ENCODE data around the gene RASGRP4. TPM values are rescaled to one million over a fixed set of nuclear protein-coding genes. Genes with fewer than 3 reads are reported as not detected.
A peak's percentile ranks its signal among the peaks of the same experiment; 100 is the strongest.
"Not testable (repeated sequence)": the region's sequence is repeated elsewhere in the genome, so short reads cannot be mapped to it uniquely, and the experiment has no call there.

The RASGRP4 gene
- polyA plus RNA-seq, 2 of the 4 experiments (the other 2 are of a cell fraction), result 0.22 to 0.30 TPM

GRCh38 chr19:38411041-38411712 is 14.8 kb downstream of the RASGRP4 start:
- Histone ChIP-seq H3K9me3 (no peaks in the 10 kb centered on the region), H3K4me3 (no peak overlapping the region), H3K27ac (peak overlapping the region in 1 of 2 experiments; percentile 52; a peak in 3 of 6 replicates), H3K4me2 (no peak overlapping the region), H3K4me1 (peaks cover 9% of the 10 kb centered on the region)
- CTCF ChIA-PET, result interaction anchor here (0.5 to 9.9 kb wide), 9 partner anchors 8 to 520 kb away, joined by 3 to 172 read pairs (median 3); partner anchors contain the start of genes FAM98C, MRPS12 and SARS2
- ATAC-seq (peak; percentile 21 to 46; a peak in 4 of 6 replicates), FAIRE-seq (no peak), DNase-seq (ENCODE audit: low read depth in 1 of 2, low spot score in 1 of 2) (peak in 1 of 2 experiments; percentile 52)
- POLR2A ChIA-PET, result interaction anchor here (0.6 to 1.2 kb wide), 2 partner anchors 208 to 930 kb away, joined by 3 to 4 read pairs; partner anchors contain the start of gene EIF3K
- 80% methylated on average over 13 of the region's 13 CpGs for WGBS (ENCODE audit: missing lambda C conversion rate)
- TF ChIP-seq ZFP36 (IDR thresholded peaks at IDR 0.05; ENCODE audit: borderline replicate concordance, partially characterized antibody), result no peak

GRCh38 chr19:38410407-38410806 is 15.6 kb downstream of the RASGRP4 start:
- CTCF ChIA-PET, result interaction anchor here (0.5 to 9.9 kb wide), 7 partner anchors 7 to 520 kb away, joined by 3 to 172 read pairs (median 4); partner anchors contain the start of genes FAM98C, MRPS12 and SARS2
- ATAC-seq, result not testable (repeated sequence)

GRCh38 chr19:38409631-38410133 is 16.3 kb downstream of the RASGRP4 start:
- WGBS (ENCODE audit: missing lambda C conversion rate), result 76% methylated on average over 7 of the region's 7 CpGs
- Histone ChIP-seq H3K4me2 (no peak overlapping the region), H3K27ac (no peak overlapping the region), H3K9me3 (no peaks in the 10 kb centered on the region), H3K4me3 (no peak overlapping the region), H3K4me1 (peaks cover 9% of the 10 kb centered on the region)
- peak in 1 of 2 experiments; percentile 42 for DNase-seq (ENCODE audit: low read depth in 1 of 2, low spot score in 1 of 2)
- TF ChIP-seq CBX8 (IDR thresholded peaks at IDR 0.05), result no peak
- TF ChIP-seq FOXS1 (CRISPR knock-in tag; IDR thresholded peaks at IDR 0.05), result no peak
- TF ChIP-seq CEBPB (IDR thresholded peaks at IDR 0.05), result peak in 1 of 2 experiments; percentile 24; a peak in 1 of 4 replicates
- no peak for TF ChIP-seq ZNF302 (CRISPR knock-in tag; IDR thresholded peaks at IDR 0.05)
- POLR2A ChIA-PET, result interaction anchor here (1.2 kb wide), 1 partner anchor 512 kb away, joined by 9 read pairs; no protein-coding TSS in a partner anchor
- CTCF ChIA-PET, result interaction anchor here (0.9 to 9.9 kb wide), 5 partner anchors 10 to 478 kb away, joined by 3 to 172 read pairs (median 8); no protein-coding TSS in a partner anchor
- peak; percentile 7 to 38; a peak in 3 of 6 replicates for ATAC-seq
- FAIRE-seq, result peak; percentile 36

More at GRCh38 chr19:38410407-38410806, 15.6 kb downstream of the RASGRP4 start:
- POLR2A ChIA-PET, result interaction anchor here (1.2 kb wide), 1 partner anchor 511 kb away, joined by 9 read pairs; no protein-coding TSS in a partner anchor
- peak; percentile 7 for FAIRE-seq
- not testable (repeated sequence) for DNase-seq (ENCODE audit: low read depth in 1 of 2, low spot score in 1 of 2); H3K9me3 ChIP-seq; H3K4me3 ChIP-seq; H3K4me2 ChIP-seq; H3K4me1 ChIP-seq; H3K27ac ChIP-seq
- WGBS (ENCODE audit: missing lambda C conversion rate), result 71% methylated on average over 6 of the region's 6 CpGs

- H3K4me2 ChIP-seq, result no peak overlapping the region
- TF ChIP-seq ATOH8 (CRISPR knock-in tag; IDR thresholded peaks at IDR 0.05; ENCODE audit: low read depth), result no peak
- TF ChIP-seq CHD4 (IDR thresholded peaks at IDR 0.05; ENCODE audit: borderline replicate concordance), result no peak
- peaks cover 10% of the 10 kb centered on the region for H3K4me1 ChIP-seq
- CTCF ChIA-PET, result interaction anchor here (0.8 to 14.1 kb wide), 16 partner anchors 9 to 526 kb away, joined by 3 to 254 read pairs (median 30); partner anchors contain the start of genes GGN, MRPS12, NFKBIB and RASGRP4
- H3K9me3 ChIP-seq, result no peaks in the 10 kb centered on the region
- ATAC-seq (no peak), FAIRE-seq (no peak), DNase-seq (ENCODE audit: low read depth in 1 of 2, low spot score in 1 of 2) (no peak)
- no peak overlapping the region for H3K4me3 ChIP-seq
- WGBS (ENCODE audit: missing lambda C conversion rate), result 91% methylated on average over 8 of the region's 8 CpGs
- POLR2A ChIA-PET, result interaction anchor here (1.0 kb wide), 1 partner anchor 227 kb away, joined by 3 read pairs; no protein-coding TSS in a partner anchor
- no peak overlapping the region for H3K27ac ChIP-seq
Measured at GRCh38 chr19:38405276-38405675, 20.7 kb downstream of the RASGRP4 start.

GRCh38 chr19:38404858-38405257 is 21.2 kb downstream of the RASGRP4 start:
- no peak for FAIRE-seq
- H3K4me2 ChIP-seq, result no peak overlapping the region
- ChIA-PET CTCF (interaction anchor here (0.5 to 14.1 kb wide), 22 partner anchors 9 to 572 kb away, joined by 3 to 254 read pairs (median 21); partner anchors contain the start of genes EIF3K, GGN, MAP4K1 and MRPS12), POLR2A (interaction anchor here (1.0 kb wide), 1 partner anchor 228 kb away, joined by 3 read pairs; no protein-coding TSS in a partner anchor)
- TF ChIP-seq HES2 (IDR thresholded peaks at IDR 0.05), result no peak
- TF ChIP-seq PBX3 (IDR thresholded peaks at IDR 0.05), result no peak
- no peak for TF ChIP-seq BHLHE40 (IDR thresholded peaks at IDR 0.05; ENCODE audit: low read depth, low read length)
- no peak for TF ChIP-seq TFCP2L1 (CRISPR knock-in tag; IDR thresholded peaks at IDR 0.05)
- no peak for TF ChIP-seq HOXA7 (CRISPR knock-in tag; IDR thresholded peaks at IDR 0.05)
- H3K4me3 ChIP-seq, result no peak overlapping the region
- no peak for ATAC-seq
- H3K27ac ChIP-seq, result no peak overlapping the region
- no peaks in the 10 kb centered on the region for H3K9me3 ChIP-seq
- DNase-seq (ENCODE audit: low read depth in 1 of 2, low spot score in 1 of 2), result no peak
- WGBS (ENCODE audit: missing lambda C conversion rate), result 93% methylated on average over 6 of the region's 6 CpGs
- H3K4me1 ChIP-seq, result peaks cover 10% of the 10 kb centered on the region

Data from A549 (cell line).